Thyroid gland (tissue), 4 donors: ENCODE results near the gene LDLRAD4. TPM values are rescaled to one million over a fixed set of nuclear protein-coding genes. Genes with fewer than 3 reads are reported as not detected.

Source experiments
- DNase-seq, 2 donors: peaks; one replicate each; pipeline ENCODE4 v3.0.0-alpha.2; 2019
- H3K27ac ChIP-seq, 3 donors: fragments of 200-600 bp; sonication (generic); 1 replicate in 2 of 3; 2 replicates in 1 of 3; pipeline ENCODE4 v1.5.1; 2016 to 2019; ENCODE audit warnings: mild to moderate bottlenecking in 1 of 3, moderate library complexity in 1 of 3
- H3K27me3 ChIP-seq: fragments of 200-600 bp; sonication (generic); one replicate; pipeline ENCODE4 v1.5.1; 2019
- H3K36me3 ChIP-seq, 2 donors: fragments of 200-600 bp; sonication (generic); one replicate each; pipeline ENCODE4 v1.5.1; 2016 to 2019
- H3K4me1 ChIP-seq, 2 donors: fragments of 200-600 bp; sonication (generic); one replicate each; pipeline ENCODE4 v1.5.1; 2017 to 2019
- H3K4me3 ChIP-seq, 3 donors: fragments of 200-600 bp; sonication (generic); replicated peaks in 1 of 3; 1 replicate in 2 of 3; 2 replicates in 1 of 3; pipeline ENCODE4 v1.5.1; 2016; ENCODE audit warnings: mild to moderate bottlenecking in 1 of 3
- H3K9me3 ChIP-seq: fragments of 200-600 bp; sonication (generic); one replicate; pipeline ENCODE4 v1.5.1; 2017
- CTCF ChIP-seq, 6 experiments: fragments of 200-600 bp in 3 of 6; fragments of 450-650 bp in 3 of 6; sonication (generic) in 3 of 6; IDR thresholded peaks; one replicate each; pipeline ENCODE4 v1.5.1; 2016 to 2019; ENCODE audit warnings: antibody characterized with exemption in 6 of 6, mild to moderate bottlenecking in 2 of 6, inconsistent platforms in 1 of 6, moderate library complexity in 1 of 6
- POLR2A ChIP-seq, 2 donors: fragments of 450-650 bp; IDR thresholded peaks; one replicate each; pipeline ENCODE4 v1.6.1; 2017; ENCODE audit warnings: antibody characterized with exemption in 2 of 2, mild to moderate bottlenecking in 2 of 2, moderate library complexity in 1 of 2
- WGBS, 2 donors: methylation state at CpG; one replicate each; pipeline ENCODE4 v1.1.5; 2017; 5-methylcytosine and 5-hydroxymethylcytosine counted together
- intact Hi-C: fragments of 100-400 bp; cut with DNase I; formaldehyde crosslinking; loops from one replicate; pipeline ENCODE4 v1.15.1; 2023
- total RNA-seq, 4 donors: library from RNA; depleted of rRNA; stranded (reverse); fragments of >200 nt; gene quantifications; one replicate each; pipeline ENCODE4 v1.2.3, GENCODE V29; 2016

The LDLRAD4 gene
- total RNA-seq, 4 donors from 2014 or later: 23.7 to 35.7 (median 29.7) TPM

GRCh38 chr18:13243363-13243762 is 24.8 kb downstream of the LDLRAD4 start:
- WGBS, 2 donors: 91 to 97% methylated on average over 9 of the region's 9 CpGs
- intact Hi-C loops: no loop called here
- Histone ChIP-seq H3K27me3 (no peaks in the 10 kb centered on the region), H3K4me1 (peaks cover 0 to 13% of the 10 kb centered on the region in 2 donors), H3K36me3 (no peaks in the 10 kb centered on the region), H3K4me3 (no peak overlapping the region), H3K27ac (no peak overlapping the region), H3K9me3 (no peaks in the 10 kb centered on the region)
- TF ChIP-seq POLR2A (IDR thresholded peaks at IDR 0.05) (no peak), CTCF (IDR thresholded peaks at IDR 0.05) (no peak)
- DNase-seq: no peak

GRCh38 chr18:13244135-13244534 is 25.6 kb downstream of the LDLRAD4 start:
- 0 to 92% methylated on average over 1 of the region's 1 CpG for WGBS, 2 donors
- Histone ChIP-seq H3K4me1 (peaks cover 0 to 13% of the 10 kb centered on the region in 2 donors), H3K27me3 (no peaks in the 10 kb centered on the region), H3K27ac (no peak overlapping the region), H3K4me3 (no peak overlapping the region), H3K9me3 (no peaks in the 10 kb centered on the region), H3K36me3 (no peaks in the 10 kb centered on the region)
- DNase-seq: no peak
- intact Hi-C loops: no loop called here
- TF ChIP-seq POLR2A (IDR thresholded peaks at IDR 0.05) (no peak), CTCF (IDR thresholded peaks at IDR 0.05) (no peak)

GRCh38 chr18:13245481-13246000 is 27.0 kb downstream of the LDLRAD4 start:
- intact Hi-C loops: no loop called here
- 65 to 66% methylated on average over 5 to 6 of the region's 6 CpGs for WGBS, 2 donors

GRCh38 chr18:13246121-13246520 is 27.6 kb downstream of the LDLRAD4 start:
- WGBS, 2 donors: 90 to 94% methylated on average over 9 of the region's 9 CpGs
- intact Hi-C loops: no loop called here
- H3K27ac ChIP-seq: no peak overlapping the region
- DNase-seq: no peak
- no peaks in the 10 kb centered on the region for H3K36me3 ChIP-seq
- no peak overlapping the region for H3K4me3 ChIP-seq
- H3K4me1 ChIP-seq: peaks cover 0 to 6% of the 10 kb centered on the region in 2 donors
- H3K27me3 ChIP-seq: no peaks in the 10 kb centered on the region
- no peaks in the 10 kb centered on the region for H3K9me3 ChIP-seq
- TF ChIP-seq CTCF (IDR thresholded peaks at IDR 0.05) (no peak), POLR2A (IDR thresholded peaks at IDR 0.05) (no peak)

More at GRCh38 chr18:13245481-13246000, 27.0 kb downstream of the LDLRAD4 start:
- peaks cover 0 to 6% of the 10 kb centered on the region in 2 donors for H3K4me1 ChIP-seq
- no peak overlapping the region for H3K27ac ChIP-seq
- no peaks in the 10 kb centered on the region for H3K36me3 ChIP-seq
- no peaks in the 10 kb centered on the region for H3K9me3 ChIP-seq
- H3K27me3 ChIP-seq: no peaks in the 10 kb centered on the region
- no peak overlapping the region for H3K4me3 ChIP-seq
- DNase-seq: peak; percentile 58 to 59
- TF ChIP-seq POLR2A (IDR thresholded peaks at IDR 0.05) (no peak), CTCF (IDR thresholded peaks at IDR 0.05) (peak in 2 of 6 experiments; percentile 9 to 24)

- no peak overlapping the region for H3K4me3 ChIP-seq
- peaks cover 0 to 6% of the 10 kb centered on the region in 2 donors for H3K4me1 ChIP-seq
- WGBS, 2 donors: 100% methylated on average over 3 of the region's 3 CpGs
- no peaks in the 10 kb centered on the region for H3K27me3 ChIP-seq
- no peaks in the 10 kb centered on the region for H3K9me3 ChIP-seq
- H3K27ac ChIP-seq: no peak overlapping the region
- no peak for DNase-seq
- TF ChIP-seq POLR2A (IDR thresholded peaks at IDR 0.05): no peak
- intact Hi-C loops: no loop called here
- H3K36me3 ChIP-seq: no peaks in the 10 kb centered on the region
These were observed 28.0 kb downstream of the LDLRAD4 start for GRCh38 chr18:13246591-13246990.
